HepG2 (cell line): ENCODE measurements around the gene STARD5. TPM values are rescaled to one million over a fixed set of nuclear protein-coding genes. Genes with fewer than 3 reads are reported as not detected.

Source experiments
- ATAC-seq: fragments of 200-7000 bp; cut with Tn5 transposase; 3 replicates; pipeline ENCODE4 v1.9.1; 2020; ENCODE audit warnings: mild to moderate bottlenecking, moderate library complexity
- BruUV-seq: library from RNA; stranded (reverse); fragments of 400-500 nt; replicated peaks from 2 replicates; lab custom pipeline; 2021; lab: Mats Ljungman, UMichigan
- CTCF ChIA-PET: fragments of 300-600 bp; formaldehyde crosslinking; extraction: SDS; loops from one replicate; lab custom pipeline; 2021; ENCODE audit warnings: low total read pairs, inconsistent platforms, low intra/inter-chr PET ratio; lab: Yijun Ruan, JAX
- POLR2A ChIA-PET: fragments of 350-600 bp; sonication (Branson Sonifier 250); formaldehyde crosslinking; loops from one replicate; lab custom pipeline; 2020; ENCODE audit warnings: antibody characterized with exemption, inconsistent platforms; lab: Yijun Ruan, JAX
- DNase-seq: peaks from one replicate; pipeline ENCODE4 v3.0.0-alpha.2; 2015; ENCODE audit warnings: low spot score
- FAIRE-seq: peaks from 3 replicates; lab custom pipeline; 2011; peaks lifted over from hg19 to GRCh38; lab: Jason Lieb, UNC
- H2AFZ ChIP-seq: one replicate; pipeline ENCODE4 v1.6.1; 2011; ENCODE audit warnings: low read length, inconsistent platforms
- H3K27ac ChIP-seq: fragments of 300-600 bp; 3 replicates; pipeline ENCODE4 v1.8.0; 2011; ENCODE audit warnings: mixed run types, mild to moderate bottlenecking, mixed read lengths, low read length, inconsistent platforms; ENCODE audit not compliant: insufficient read depth; ENCODE audit errors: extremely low read length
- H3K27me3 ChIP-seq, 2 experiments: fragments of 200-600 bp in 1 of 2; 2 replicates in 1 of 2; 3 replicates in 1 of 2; pipeline versions ENCODE4 v1.6.0 to v1.8.0; 2011; ENCODE audit warnings: low read length in 2 of 2, mild to moderate bottlenecking in 2 of 2, moderate library complexity in 2 of 2, inconsistent platforms in 1 of 2; ENCODE audit not compliant: insufficient read depth in 2 of 2, control insufficient read depth in 1 of 2
- H3K36me3 ChIP-seq, 2 experiments: fragments of 200-600 bp in 1 of 2; replicated peaks in 1 of 2; 2 replicates in 1 of 2; 3 replicates in 1 of 2; pipeline versions ENCODE4 v1.5.1 to v1.8.0; 2011; ENCODE audit warnings: low read length in 2 of 2, inconsistent platforms in 1 of 2; ENCODE audit not compliant: insufficient read depth in 2 of 2, control insufficient read depth in 1 of 2
- H3K4me1 ChIP-seq: 2 replicates; pipeline ENCODE4 v1.5.1; 2012; ENCODE audit warnings: low read length, inconsistent platforms; ENCODE audit not compliant: insufficient read depth
- H3K4me2 ChIP-seq: 2 replicates; pipeline ENCODE4 v1.6.0; 2011; ENCODE audit warnings: low read depth, low read length, inconsistent platforms
- H3K4me3 ChIP-seq, 3 experiments: fragments of 200-600 bp in 1 of 3; sonication (generic), shearing (Covaris generic) in 1 of 3; replicated peaks in 1 of 3; 2 replicates each; pipeline ENCODE4 v1.5.1; 2011 to 2016; ENCODE audit warnings: low read length in 3 of 3, inconsistent platforms in 2 of 3, low read depth in 2 of 3, mild to moderate bottlenecking in 2 of 3, control low read depth in 1 of 3, mixed read lengths in 1 of 3; ENCODE audit not compliant: insufficient read depth in 1 of 3
- H3K79me2 ChIP-seq: one replicate; pipeline ENCODE4 v1.6.1; 2011; ENCODE audit warnings: low read length, inconsistent platforms; ENCODE audit not compliant: insufficient read depth
- H3K9ac ChIP-seq: 2 replicates; pipeline ENCODE4 v1.6.0; 2011; ENCODE audit warnings: mild to moderate bottlenecking, low read depth, low read length, inconsistent platforms; ENCODE audit not compliant: insufficient read depth
- H3K9me3 ChIP-seq: 2 replicates; pipeline ENCODE4 v1.5.1; 2012; ENCODE audit warnings: mild to moderate bottlenecking, low read length
- H4K20me1 ChIP-seq: 2 replicates; pipeline ENCODE4 v1.6.0; 2011; ENCODE audit warnings: inconsistent platforms, mild to moderate bottlenecking, low read length, moderate library complexity; ENCODE audit not compliant: insufficient read depth
- BATF2 ChIP-seq: sonication (generic); formaldehyde crosslinking; IDR thresholded peaks from 2 replicates; pipeline ENCODE4 v1.8.0; 2022; ENCODE audit warnings: mild to moderate bottlenecking, missing genetic modification reagents, moderate library complexity
- HMG20B ChIP-seq: conservative IDR thresholded peaks from 2 replicates; pipeline ENCODE4 v1.6.1; 2016; ENCODE audit warnings: missing genetic modification reagents, missing compliant biosample characterization
- NBN ChIP-seq: fragments of 450-650 bp; conservative IDR thresholded peaks from 2 replicates; pipeline ENCODE4 v1.6.1; 2017
- RERE ChIP-seq: IDR thresholded peaks from 2 replicates; pipeline ENCODE4 v1.6.1; 2016; ENCODE audit warnings: low read depth, missing genetic modification reagents, missing compliant biosample characterization
- ZFP41 ChIP-seq: sonication (generic); formaldehyde crosslinking; IDR thresholded peaks from 2 replicates; pipeline ENCODE4 v1.4.0; 2020; ENCODE audit warnings: mild to moderate bottlenecking, missing genetic modification reagents, borderline replicate concordance
- ZNF407 ChIP-seq: sonication (generic); formaldehyde crosslinking; IDR thresholded peaks from one replicate; pipeline ENCODE4 v1.5.1; 2020; ENCODE audit warnings: mild to moderate bottlenecking, missing genetic modification reagents; ENCODE audit errors: not compliant biosample characterization
- ZNF530 ChIP-seq: sonication (generic); formaldehyde crosslinking; IDR thresholded peaks from 2 replicates; pipeline ENCODE4 v1.5.0; 2020; ENCODE audit warnings: low read depth, mild to moderate bottlenecking, missing genetic modification reagents
- ZNF598 ChIP-seq: sonication (generic); formaldehyde crosslinking; IDR thresholded peaks from 2 replicates; pipeline ENCODE4 v1.5.1; 2020; ENCODE audit warnings: mild to moderate bottlenecking, missing genetic modification reagents, borderline replicate concordance
- ZNF790 ChIP-seq: sonication (generic); formaldehyde crosslinking; IDR thresholded peaks from 2 replicates; pipeline ENCODE4 v1.8.0; 2022; ENCODE audit warnings: missing genetic modification reagents, mild to moderate bottlenecking, borderline replicate concordance
- WGBS: methylation state at CpG from one replicate; pipeline ENCODE4 v1.1.6; 2017; ENCODE audit warnings: low lambda C conversion rate; 5-methylcytosine and 5-hydroxymethylcytosine counted together
- in situ Hi-C: cut with HindIII; loops from 2 replicates; pipeline ENCODE4 v1.10.0; 2017; ENCODE audit warnings: low pct_unique_long_range_greater_than_20kb; ENCODE audit not compliant: extremely low pct_ligation_motif_present
- intact Hi-C: fragments of 100-400 bp; cut with micrococcal nuclease; formaldehyde crosslinking; loops from one replicate; pipeline ENCODE4 v1.10.0; 2022; ENCODE audit not compliant: unreplicated experiment
- polyA plus RNA-seq, 8 experiments: library from polyadenylated mRNA; depleted of rRNA in 3 of 8; stranded (reverse) in 7 of 8; unstranded in 1 of 8; fragments of >200 nt; fragmentation: Illumina TruSeq in 4 of 8; extraction: Trizol in 4 of 8; gene quantifications; 2 replicates each; pipeline versions ENCODE4 v1.2.1 to v1.2.3, GENCODE V29; 2011 to 2016; ENCODE audit warnings: low read depth in 4 of 8, missing spikeins in 1 of 8, mixed read lengths in 1 of 8; ENCODE audit not compliant: insufficient read depth in 1 of 8
- total RNA-seq, 5 experiments: library from RNA; depleted of rRNA; stranded (reverse); fragments of >200 nt; fragmentation: Illumina TruSeq; extraction: Trizol; gene quantifications; 2 replicates each; pipeline ENCODE4 v1.2.3, GENCODE V29; 2016; ENCODE audit warnings: low read depth in 1 of 5

STARD5 gene
- total and polyA plus RNA-seq, 2 of the 13 experiments (the other 11 are each of a cell fraction or from before 2014, with no cell fraction given): 3.1 to 3.5 TPM

- TF ChIP-seq RERE (CRISPR knock-in tag): no peak
These were observed 27.7 kb upstream of the STARD5 start (continued) for GRCh38 chr15:81351651-81352050.

- H3K4me2 ChIP-seq: no peak overlapping the region
- POLR2A ChIA-PET: no interaction called here
- H3K9me3 ChIP-seq: no peaks in the 10 kb centered on the region
- FAIRE-seq: no peak
- H3K27ac ChIP-seq: no peak overlapping the region
- BruUV-seq: no TSS peak
- DNase-seq: no peak
- H3K36me3 ChIP-seq: no peaks in the 10 kb centered on the region
- no peak overlapping the region for H3K4me3 ChIP-seq
- 44% methylated on average over 3 of the region's 3 CpGs for WGBS
- intact Hi-C loops (no loop called here), in situ Hi-C loops (no loop called here)
- H3K79me2 ChIP-seq: no peaks in the 10 kb centered on the region
- no peaks in the 10 kb centered on the region for H4K20me1 ChIP-seq
- H2AFZ ChIP-seq: no peak overlapping the region
- H3K4me1 ChIP-seq: no peaks in the 10 kb centered on the region
- CTCF ChIA-PET: no interaction called here
- H3K9ac ChIP-seq: no peak overlapping the region
- H3K27me3 ChIP-seq: no peaks in the 10 kb centered on the region
- ATAC-seq: no peak
- TF ChIP-seq ZNF530 (CRISPR knock-in tag): no peak
- no peak for TF ChIP-seq BATF2
- no peak for TF ChIP-seq NBN
- TF ChIP-seq ZNF598 (CRISPR knock-in tag): no peak
- TF ChIP-seq HMG20B (CRISPR knock-in tag): no peak
- no peak for TF ChIP-seq ZNF407 (CRISPR knock-in tag)
- TF ChIP-seq ZNF790: no peak
- TF ChIP-seq ZFP41 (CRISPR knock-in tag): no peak
These were observed 25.3 kb upstream of the STARD5 start for GRCh38 chr15:81349271-81349670.
